ENCODE measurements around the gene PAF1. TPM values are rescaled to one million over a fixed set of nuclear protein-coding genes. Genes with fewer than 3 reads are reported as not detected.
A peak's percentile ranks its signal among the peaks of the same experiment; 100 is the strongest.
"Not testable (repeated sequence)": the region's sequence is repeated elsewhere in the genome, so short reads cannot be mapped to it uniquely, and the experiment has no call there.

Gene PAF1
- total RNA-seq, 2 experiments from 2014 or later: 44.0 to 47.2 TPM

DNA sequence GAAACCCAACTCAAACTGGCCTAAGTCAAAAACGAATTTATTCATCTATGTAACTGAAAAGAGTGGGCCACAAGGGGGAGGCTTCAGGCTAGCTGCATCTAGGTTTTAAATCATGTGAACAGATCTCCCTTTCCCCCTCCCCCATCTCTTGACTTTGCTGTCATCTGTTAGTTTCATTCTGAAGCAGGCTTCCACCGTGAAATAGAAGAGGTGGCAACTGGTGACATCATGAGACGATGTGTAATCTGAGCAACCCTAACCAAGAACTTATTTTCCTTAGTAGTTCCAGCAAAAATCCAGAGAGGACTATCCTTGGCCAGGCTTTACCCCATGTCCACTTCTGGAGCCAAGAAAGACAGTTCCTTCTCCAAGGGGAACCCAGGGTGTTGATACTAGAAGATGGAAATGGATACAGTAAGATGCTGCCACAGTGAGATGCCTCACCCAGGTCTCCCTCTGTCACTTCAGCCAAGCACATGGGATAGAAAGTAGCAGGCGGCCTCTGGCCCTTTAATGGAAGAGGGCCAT lies 39.3 kb downstream of the PAF1 start:
- ChIA-PET POLR2A (interaction anchor here (2.3 kb wide), 1 partner anchor 40 kb away, joined by 9 read pairs; the partner anchor contains the start of genes MED29 and PAF1), CTCF (interaction anchor here (2.1 kb wide), 1 partner anchor 60 kb away, joined by 5 read pairs; the partner anchor contains the start of gene PLEKHG2)
- Mint-ChIP-seq H3K9me3 (no peaks in the 10 kb centered on the region), H3K27ac (peak overlapping the region; percentile 68), H3K4me3 (no peak overlapping the region), H3K36me3 (ENCODE audit: low read depth) (peaks cover 51% of the 10 kb centered on the region), H3K4me1 (peaks cover 39% of the 10 kb centered on the region), H3K27me3 (no peaks in the 10 kb centered on the region)
- peak; percentile 54 for DNase-seq

DNA sequence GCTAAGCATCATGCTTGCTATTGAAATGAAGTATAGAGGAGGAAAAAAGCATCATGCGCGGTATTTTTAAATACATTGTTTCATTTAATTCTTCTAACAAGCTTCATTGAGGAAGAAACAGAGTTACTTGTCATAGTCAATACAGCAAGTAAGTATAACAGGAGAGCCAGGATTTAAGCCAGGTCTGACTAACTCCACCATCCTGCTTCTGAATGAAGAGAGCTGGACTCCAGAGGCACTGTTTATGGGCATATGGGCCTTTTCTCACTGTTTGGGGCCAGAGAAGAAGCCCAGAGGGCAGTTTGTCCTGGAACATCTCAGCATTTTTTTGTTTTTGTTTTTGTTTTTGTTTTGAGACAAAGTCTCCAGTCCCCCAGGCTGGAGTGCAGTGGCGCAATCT lies 40.8 kb downstream of the PAF1 start:
- Mint-ChIP-seq H3K4me3 (no peak overlapping the region), H3K27me3 (no peaks in the 10 kb centered on the region), H3K4me1 (peaks cover 48% of the 10 kb centered on the region), H3K9me3 (no peaks in the 10 kb centered on the region), H3K27ac (no peak overlapping the region), H3K36me3 (ENCODE audit: low read depth) (peaks cover 39% of the 10 kb centered on the region)
- POLR2A ChIA-PET: interaction anchor here (0.7 to 2.3 kb wide), 4 partner anchors 14 to 164 kb away, joined by 3 to 9 read pairs (median 3); partner anchors contain the start of genes GMFG, MED29 and PAF1
- DNase-seq: no peak
- CTCF ChIA-PET: interaction anchor here (0.7 to 2.1 kb wide), 3 partner anchors 8 to 62 kb away, joined by 3 to 5 read pairs (median 5); partner anchors contain the start of genes MED29, PAF1, PLEKHG2 and SAMD4B

DNA sequence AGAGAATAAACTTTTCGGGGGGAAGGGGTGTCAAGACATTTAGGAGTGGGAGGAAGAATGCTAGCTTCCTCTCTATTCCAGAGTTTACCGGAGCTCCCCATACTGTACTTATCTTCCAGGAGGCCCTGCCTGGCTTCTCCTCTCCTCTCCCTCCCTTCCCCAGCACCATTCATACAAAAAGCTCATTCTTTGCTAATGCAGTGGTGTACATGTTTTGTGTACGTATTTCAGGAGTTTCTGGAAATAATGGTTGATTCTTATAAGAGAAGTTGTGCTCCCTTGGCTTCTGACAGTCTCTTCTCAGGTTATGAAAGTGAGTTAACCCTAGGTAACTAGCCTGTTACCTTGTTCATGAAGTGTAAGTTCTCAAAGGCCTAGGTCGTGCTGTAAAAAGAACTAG lies 41.6 kb downstream of the PAF1 start:
- DNase-seq: no peak
- Mint-ChIP-seq H3K4me1 (peaks cover 55% of the 10 kb centered on the region), H3K27me3 (no peaks in the 10 kb centered on the region), H3K9me3 (no peaks in the 10 kb centered on the region), H3K36me3 (ENCODE audit: low read depth) (peaks cover 42% of the 10 kb centered on the region), H3K4me3 (no peak overlapping the region), H3K27ac (no peak overlapping the region)
- ChIA-PET POLR2A (interaction anchor here (1.1 to 2.3 kb wide), 2 partner anchors 42 to 52 kb away, joined by 3 to 9 read pairs; partner anchors contain the start of genes MED29 and PAF1), CTCF (no interaction called here)

DNA sequence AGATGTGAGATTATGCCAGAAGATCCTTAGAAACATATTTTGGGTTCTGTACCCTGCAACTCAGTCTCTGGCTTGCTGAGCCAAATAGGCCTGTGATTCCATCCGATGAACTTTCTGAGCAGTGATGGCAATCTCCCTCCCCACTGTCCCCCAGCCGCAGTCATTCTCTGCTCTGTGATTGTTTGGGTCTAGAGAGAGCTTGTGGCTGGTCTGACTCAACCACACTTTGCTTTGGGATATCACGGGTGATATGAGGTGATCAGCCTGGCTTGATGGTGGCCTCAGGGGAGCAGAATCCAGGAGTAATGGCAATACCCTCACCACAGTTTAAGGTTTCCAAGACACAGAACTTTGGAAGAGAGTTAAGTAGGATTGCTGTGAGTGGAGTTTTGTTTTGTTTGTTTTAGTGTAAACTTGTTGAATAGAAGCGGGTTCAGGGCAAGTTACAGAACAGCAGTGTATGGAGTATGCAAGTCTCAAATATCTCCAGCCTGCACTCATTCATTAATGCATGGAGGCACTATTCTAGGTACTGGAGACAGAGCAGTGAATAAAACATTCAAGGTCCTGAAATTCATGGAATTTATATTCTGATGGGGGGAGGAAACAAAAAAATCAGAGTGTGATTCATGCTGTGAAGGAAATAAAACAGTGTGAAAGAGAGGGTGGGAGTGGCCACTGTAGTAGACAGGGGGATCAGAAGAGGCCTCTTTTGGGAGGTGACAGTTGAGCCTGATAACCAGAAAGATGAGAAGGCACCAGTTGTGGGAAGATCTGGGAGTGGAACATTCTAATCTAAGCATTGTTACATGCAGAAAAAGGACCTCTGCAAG lies 43.4 kb downstream of the PAF1 start:
- ChIA-PET POLR2A (interaction anchor here (0.9 kb wide), 1 partner anchor 44 kb away, joined by 4 read pairs; the partner anchor contains the start of genes MED29 and PAF1), CTCF (interaction anchor here (0.7 to 0.8 kb wide), 2 partner anchors 43 to 225 kb away, joined by 3 read pairs; partner anchors contain the start of genes MED29 and PAF1)
- Mint-ChIP-seq H3K9me3 (no peaks in the 10 kb centered on the region), H3K4me1 (peaks cover 68% of the 10 kb centered on the region), H3K36me3 (ENCODE audit: low read depth) (peaks cover 40% of the 10 kb centered on the region), H3K4me3 (no peak overlapping the region), H3K27ac (no peak overlapping the region), H3K27me3 (no peaks in the 10 kb centered on the region)
- no peak for DNase-seq

DNA sequence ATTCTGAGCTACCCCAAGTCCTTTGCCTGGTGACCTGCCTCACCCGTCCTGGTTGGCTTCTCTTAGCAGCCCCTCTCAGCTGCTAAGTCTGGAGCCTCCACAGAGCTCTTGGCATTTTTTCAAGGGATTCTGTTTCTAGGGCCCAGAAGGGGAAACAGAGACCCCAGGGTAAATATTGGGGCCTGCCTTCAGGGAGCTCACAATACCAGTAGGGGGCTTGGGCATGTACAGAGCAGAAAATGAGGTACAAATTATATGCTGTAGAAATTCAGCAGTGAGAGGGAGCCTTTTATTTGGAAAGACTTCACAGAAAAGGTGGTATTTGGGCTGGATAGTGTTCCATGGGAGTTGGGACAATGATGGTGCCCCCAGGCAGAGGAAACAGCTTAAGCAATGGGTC lies 45.0 kb downstream of the PAF1 start:
- ChIA-PET CTCF (interaction anchor here (1.1 kb wide), 1 partner anchor 66 kb away, joined by 4 read pairs; the partner anchor contains the start of gene PLEKHG2), POLR2A (interaction anchor here (1.2 to 1.8 kb wide), 3 partner anchors 10 to 66 kb away, joined by 3 to 9 read pairs (median 4); partner anchors contain the start of genes GMFG, PLEKHG2 and ZFP36)
- Mint-ChIP-seq H3K4me3 (no peak overlapping the region), H3K36me3 (ENCODE audit: low read depth) (peaks cover 30% of the 10 kb centered on the region), H3K9me3 (no peaks in the 10 kb centered on the region), H3K27ac (no peak overlapping the region), H3K4me1 (peaks cover 59% of the 10 kb centered on the region), H3K27me3 (no peaks in the 10 kb centered on the region)
- DNase-seq: no peak

DNA sequence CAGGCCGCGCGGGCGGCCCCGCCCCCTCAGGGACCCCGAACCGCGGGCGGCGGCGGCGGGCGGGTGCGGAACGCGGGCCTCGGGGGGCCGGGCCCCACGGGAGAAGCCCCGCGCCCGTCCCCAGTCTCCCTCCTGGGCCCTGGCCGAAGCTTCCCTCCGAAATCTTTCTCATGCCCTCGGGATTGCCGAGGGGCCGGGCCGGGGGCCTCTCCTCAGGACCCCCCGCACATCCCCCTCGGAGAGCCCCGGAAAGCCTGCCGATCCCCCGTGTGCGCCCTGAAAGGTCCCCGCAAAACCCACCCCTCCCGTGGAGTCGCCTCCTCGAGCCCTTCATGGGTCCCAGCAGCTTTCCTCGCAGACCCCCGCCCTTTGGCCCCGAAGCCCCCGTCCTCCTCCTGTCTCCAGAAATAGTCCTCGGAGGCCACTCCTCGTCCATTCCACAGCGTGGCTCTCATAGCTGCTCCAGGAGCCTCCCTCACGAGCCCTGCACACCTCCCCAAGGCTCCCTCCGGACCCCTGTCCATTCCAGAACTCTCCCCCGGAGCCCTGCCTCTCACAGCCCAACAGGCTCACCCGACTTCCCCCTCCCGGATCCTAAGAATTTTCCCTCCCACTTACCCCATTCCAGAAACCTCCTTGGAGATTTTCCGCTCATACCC lies 48.1 kb downstream of the PAF1 start:
- Mint-ChIP-seq H3K36me3 (ENCODE audit: low read depth) (peaks cover 20% of the 10 kb centered on the region), H3K27me3 (no peaks in the 10 kb centered on the region), H3K9me3 (no peaks in the 10 kb centered on the region), H3K27ac (peak overlapping the region; percentile 68), H3K4me1 (peaks cover 71% of the 10 kb centered on the region), H3K4me3 (peak overlapping the region; percentile 80)
- CTCF ChIA-PET: interaction anchor here (0.6 to 1.3 kb wide), 16 partner anchors 8 to 955 kb away, joined by 3 to 14 read pairs (median 4); partner anchors contain the start of genes EID2, GGN, MED29 and PAF1
- POLR2A ChIA-PET: interaction anchor here (0.9 to 3.8 kb wide), 9 partner anchors 12 to 103 kb away, joined by 3 to 20 read pairs (median 5); partner anchors contain the start of genes MED29, PAF1, PLEKHG2 and RPS16
- no peak for DNase-seq

DNA sequence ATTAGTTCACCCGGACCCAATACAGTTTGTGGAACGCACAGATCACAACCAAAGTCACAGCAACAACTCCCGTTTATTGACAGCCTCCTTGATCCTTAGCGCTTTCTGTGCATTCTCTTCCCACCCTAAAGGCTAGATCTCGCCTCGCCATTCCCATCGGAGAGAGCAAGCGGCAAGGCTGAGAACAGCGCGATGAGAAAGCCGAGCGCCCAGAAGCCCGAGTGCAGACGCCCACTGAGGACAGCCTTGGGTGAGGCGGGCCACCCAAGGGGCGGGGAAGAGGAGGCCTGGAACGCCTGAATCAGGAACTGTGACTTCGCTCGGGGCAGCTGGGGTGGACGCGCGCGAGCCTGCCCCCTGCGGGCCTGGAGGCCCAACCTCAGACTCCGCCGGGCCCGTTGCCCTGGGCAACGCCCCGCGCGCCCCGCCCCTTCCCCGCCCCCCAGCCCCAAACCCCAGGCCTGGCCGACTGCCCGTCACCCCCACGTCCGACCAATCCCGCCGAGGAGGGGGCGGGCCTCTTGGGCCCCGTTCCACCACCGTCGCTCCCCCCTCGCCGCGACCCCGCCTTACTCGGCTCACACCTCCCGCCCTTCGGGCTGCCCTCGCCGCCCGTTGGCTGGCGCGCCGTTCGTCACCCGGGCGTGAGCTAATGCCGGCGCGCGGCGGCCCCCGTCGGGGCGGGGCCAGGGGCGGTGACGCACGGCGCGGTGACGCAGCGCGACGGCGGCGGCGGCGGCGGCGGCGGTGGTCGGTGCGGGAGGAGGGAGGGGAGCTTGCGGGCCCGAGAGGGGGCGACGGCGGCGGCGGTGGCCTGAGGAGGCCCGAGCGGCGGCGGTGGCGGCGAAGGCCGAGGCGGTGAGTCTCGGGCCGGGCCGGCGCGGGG lies 48.9 kb downstream of the PAF1 start, which contains the start of gene SAMD4B:
SAMD4B (plus strand) TSS at position 703 of the 886 bp plus-strand sequence. CDS start 14,473 bp downstream, outside the sequence.
- H3K27ac Mint-ChIP-seq: peak within 1 kb of the TSS; percentile 95
- peak within 1 kb of the TSS; percentile 98 for H3K4me3 Mint-ChIP-seq
- H3K36me3 Mint-ChIP-seq (ENCODE audit: low read depth): peaks cover 14% of the 10 kb centered on the region
- POLR2A ChIA-PET: interaction anchor here (0.7 to 3.8 kb wide), 9 partner anchors 12 to 104 kb away, joined by 3 to 20 read pairs (median 5); partner anchors contain the start of genes MED29, PAF1, PLEKHG2 and RPS16
- peak; percentile 99 for DNase-seq
- H3K9me3 Mint-ChIP-seq: no peaks in the 10 kb centered on the region
- CTCF ChIA-PET: interaction anchor here (0.6 to 1.3 kb wide), 15 partner anchors 8 to 954 kb away, joined by 3 to 14 read pairs (median 4); partner anchors contain the start of genes EID2, GGN, MED29 and PAF1
- H3K27me3 Mint-ChIP-seq: no peaks in the 10 kb centered on the region
- H3K4me1 Mint-ChIP-seq: peaks cover 71% of the 10 kb centered on the region

DNA sequence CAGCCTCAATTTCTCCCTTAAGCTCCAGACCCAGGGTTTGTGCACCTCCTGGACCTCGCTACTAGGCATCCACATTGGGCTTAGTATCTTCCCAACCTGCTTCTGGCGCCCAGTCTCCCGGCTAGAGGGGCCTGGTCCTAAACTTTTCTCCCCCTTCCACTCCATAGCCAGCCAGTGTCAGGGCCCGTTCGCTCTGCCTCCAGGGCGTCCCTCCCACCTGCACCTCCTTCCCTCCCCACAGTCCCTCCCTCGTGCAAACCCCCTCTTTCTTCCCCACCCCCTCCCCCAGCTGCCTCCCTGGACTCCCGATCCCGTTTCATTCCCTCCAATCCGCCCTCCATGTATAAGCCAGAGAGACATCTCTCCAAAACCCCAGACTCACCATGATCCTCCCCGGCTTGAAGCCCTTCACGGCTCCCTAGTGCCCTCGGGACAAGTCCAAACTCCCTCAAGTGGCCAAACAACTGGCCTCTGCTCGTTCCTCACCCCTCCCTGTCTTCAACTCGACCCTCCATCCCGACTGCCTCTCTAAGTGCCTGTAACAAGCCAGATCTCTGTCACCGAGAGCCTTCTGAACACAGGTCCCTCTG lies 49.7 kb downstream of the PAF1 start:
- no peaks in the 10 kb centered on the region for H3K9me3 Mint-ChIP-seq
- DNase-seq: peak; percentile 38
- ChIA-PET CTCF (no interaction called here), POLR2A (interaction anchor here (1.1 to 3.8 kb wide), 4 partner anchors 50 to 94 kb away, joined by 3 to 20 read pairs (median 14); partner anchors contain the start of genes MED29, PAF1, RPS16 and ZFP36)
- H3K4me1 Mint-ChIP-seq: peaks cover 75% of the 10 kb centered on the region
- H3K36me3 Mint-ChIP-seq (ENCODE audit: low read depth): peaks cover 14% of the 10 kb centered on the region
- H3K27ac Mint-ChIP-seq: peak overlapping the region; percentile 95
- peak overlapping the region; percentile 98 for H3K4me3 Mint-ChIP-seq
- H3K27me3 Mint-ChIP-seq: no peaks in the 10 kb centered on the region

DNA sequence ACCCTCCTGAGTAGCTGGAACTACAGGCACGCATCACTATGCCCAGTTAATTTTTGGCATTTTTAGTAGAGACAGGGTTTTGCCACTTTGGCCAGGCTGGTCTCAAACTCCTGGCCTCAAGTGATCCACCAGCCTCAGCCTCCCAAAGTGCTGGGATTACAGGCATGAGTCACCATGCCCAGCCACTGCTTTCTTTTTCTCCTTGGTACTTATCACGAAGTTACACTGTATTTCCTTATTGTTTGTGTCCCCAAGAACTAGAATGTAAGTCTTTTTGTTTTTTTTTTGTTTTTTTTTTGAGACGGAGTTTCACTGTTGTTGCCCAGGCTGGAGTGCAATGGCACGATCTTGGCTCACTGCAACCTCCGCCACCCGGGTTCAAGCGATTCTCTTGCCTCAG lies 50.8 kb downstream of the PAF1 start:
- H3K9me3 Mint-ChIP-seq, H3K27me3 Mint-ChIP-seq, CTCF ChIA-PET, DNase-seq: not testable (repeated sequence)
- H3K4me1 Mint-ChIP-seq: peaks cover 69% of the 10 kb centered on the region
- peak overlapping the region; percentile 98 for H3K4me3 Mint-ChIP-seq
- POLR2A ChIA-PET: interaction anchor here (1.1 kb wide), 1 partner anchor 91 kb away, joined by 3 read pairs; no protein-coding TSS in a partner anchor
- H3K27ac Mint-ChIP-seq: peak overlapping the region; percentile 95
- peaks cover 22% of the 10 kb centered on the region for H3K36me3 Mint-ChIP-seq (ENCODE audit: low read depth)

DNA sequence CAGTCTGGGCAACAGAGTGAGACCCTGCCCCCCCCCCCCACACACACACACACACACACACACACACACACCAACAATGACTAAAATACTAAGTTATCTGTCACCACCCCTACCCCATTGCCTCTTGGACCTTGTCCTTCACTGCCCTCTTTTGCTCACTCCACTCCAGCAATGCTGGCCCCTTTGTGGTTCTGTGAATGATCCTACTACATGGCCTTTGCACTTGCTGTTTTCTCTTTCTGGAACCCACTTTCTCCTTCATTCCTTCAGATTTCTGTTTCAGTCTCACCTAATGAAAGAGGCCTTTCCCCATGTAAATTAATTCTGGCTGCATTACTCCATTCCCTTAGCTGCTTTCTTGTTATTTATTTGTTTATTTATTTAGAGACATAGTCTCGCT lies 51.2 kb downstream of the PAF1 start:
- Mint-ChIP-seq H3K27ac (peak overlapping the region; percentile 95), H3K9me3 (no peaks in the 10 kb centered on the region), H3K4me3 (peak overlapping the region; percentile 98), H3K36me3 (ENCODE audit: low read depth) (peaks cover 24% of the 10 kb centered on the region), H3K27me3 (no peaks in the 10 kb centered on the region), H3K4me1 (peaks cover 69% of the 10 kb centered on the region)
- no peak for DNase-seq
- ChIA-PET POLR2A (no interaction called here), CTCF (interaction anchor here (0.7 kb wide), 1 partner anchor 198 kb away, joined by 3 read pairs; no protein-coding TSS in a partner anchor)

DNA sequence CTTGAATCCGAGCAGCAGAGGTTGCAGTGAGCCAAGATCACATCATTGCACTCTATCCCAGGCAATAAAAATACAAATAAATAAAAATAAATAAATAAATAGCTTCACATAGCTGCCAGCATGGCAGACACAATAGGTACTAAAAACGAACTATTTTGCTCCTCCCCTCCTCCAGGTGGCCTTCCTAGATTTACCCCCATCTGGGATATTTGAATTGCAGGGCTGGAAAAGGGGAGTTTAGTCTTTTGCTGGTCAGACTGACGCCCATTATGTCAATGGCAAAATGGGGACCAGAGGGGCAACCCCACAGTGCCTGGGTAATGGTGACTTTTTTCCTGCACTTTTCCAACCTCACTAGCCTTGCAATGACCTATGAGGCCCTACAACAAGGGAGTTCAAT lies 54.4 kb downstream of the PAF1 start:
- no peak for DNase-seq
- H3K27ac Mint-ChIP-seq: peak overlapping the region; percentile 97
- H3K27me3 Mint-ChIP-seq: no peaks in the 10 kb centered on the region
- H3K9me3 Mint-ChIP-seq: no peaks in the 10 kb centered on the region
- H3K4me3 Mint-ChIP-seq: peak overlapping the region; percentile 98
- H3K4me1 Mint-ChIP-seq: peaks cover 65% of the 10 kb centered on the region
- ChIA-PET POLR2A (interaction anchor here (0.6 to 4.1 kb wide), 19 partner anchors 9 to 211 kb away, joined by 3 to 27 read pairs (median 5); partner anchors contain the start of genes MED29, PAF1, PAK4 and PLEKHG2), CTCF (interaction anchor here (0.8 to 3.0 kb wide), 7 partner anchors 9 to 375 kb away, joined by 3 to 13 read pairs (median 4); partner anchors contain the start of gene PLEKHG2)
- H3K36me3 Mint-ChIP-seq (ENCODE audit: low read depth): peaks cover 28% of the 10 kb centered on the region

Data from activated CD4-positive, alpha-beta memory T cell treated with anti-CD3 and anti-CD28 coated beads, Interleukin-2, amount 10 ng/mL, durations not matched to agents 7 days and 5 days (primary cell).